Fibroblast of skin of left quadriceps (primary cell): ENCODE results near the gene GPR152.
A peak's percentile ranks its signal among the peaks of the same experiment; 100 is the strongest.

Source experiments
- DNase-seq, 2 experiments: peaks; one replicate each; pipeline ENCODE4 v3.0.0-alpha.2; 2013; ENCODE audit warnings: low read depth in 2 of 2

GPR152 gene

DNA sequence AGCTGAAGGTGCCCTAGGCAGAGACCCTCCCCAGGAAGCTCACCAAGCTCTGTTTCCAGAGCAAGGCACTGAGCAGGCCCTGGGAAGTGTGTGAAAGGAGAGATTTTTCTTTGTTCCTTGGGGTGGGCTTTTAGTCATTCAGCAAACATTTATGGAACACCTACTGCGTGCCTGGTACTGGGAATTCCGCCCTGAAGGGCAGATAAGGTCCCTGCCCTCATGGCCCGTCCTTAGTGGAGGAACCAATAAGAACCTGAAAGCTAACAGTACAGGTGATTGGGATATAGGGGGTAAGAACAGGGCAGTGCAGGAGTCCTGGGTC is 12.6 kb upstream of the GPR152 start:
- DNase-seq: no peak

DNA sequence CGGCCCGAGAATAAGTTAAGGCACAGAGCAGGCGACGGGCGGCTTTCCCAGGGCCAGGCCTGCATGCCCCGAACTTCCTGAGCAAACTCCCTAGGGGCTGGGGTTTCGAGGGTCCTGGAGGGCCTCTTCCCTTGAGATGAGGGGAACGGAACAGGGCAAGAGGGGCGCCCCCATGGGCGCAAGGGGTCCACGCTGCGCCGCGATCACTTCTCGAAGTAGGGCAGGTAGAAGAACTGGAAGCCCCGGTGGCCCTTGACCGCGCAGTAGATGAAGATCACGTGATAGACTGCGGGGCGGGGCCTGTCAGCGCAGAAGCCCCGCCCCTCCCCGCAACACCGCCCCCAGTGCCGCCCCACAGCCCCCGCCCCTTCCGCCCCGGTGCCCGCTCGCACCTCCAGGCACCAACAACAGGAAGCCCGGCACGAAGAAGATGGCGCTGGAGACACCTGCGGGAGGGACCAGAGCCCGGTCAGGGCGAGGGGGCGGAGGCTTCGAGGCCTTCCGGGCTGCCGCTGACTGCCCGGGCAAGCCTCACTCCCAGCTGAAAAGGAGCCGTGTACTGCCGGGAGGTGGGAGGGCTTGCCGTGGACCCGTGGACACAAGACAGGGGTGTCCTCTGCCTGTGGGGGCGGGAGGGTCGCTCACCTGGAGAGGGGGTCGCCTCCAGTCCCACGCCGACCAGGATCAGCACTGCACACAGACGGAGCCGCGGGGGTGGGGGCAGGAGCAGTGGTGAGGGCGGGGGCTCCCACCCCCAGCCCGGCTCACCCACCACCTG is 12.1 kb upstream of the GPR152 start:
- peak; percentile 30 to 34 for DNase-seq

DNA sequence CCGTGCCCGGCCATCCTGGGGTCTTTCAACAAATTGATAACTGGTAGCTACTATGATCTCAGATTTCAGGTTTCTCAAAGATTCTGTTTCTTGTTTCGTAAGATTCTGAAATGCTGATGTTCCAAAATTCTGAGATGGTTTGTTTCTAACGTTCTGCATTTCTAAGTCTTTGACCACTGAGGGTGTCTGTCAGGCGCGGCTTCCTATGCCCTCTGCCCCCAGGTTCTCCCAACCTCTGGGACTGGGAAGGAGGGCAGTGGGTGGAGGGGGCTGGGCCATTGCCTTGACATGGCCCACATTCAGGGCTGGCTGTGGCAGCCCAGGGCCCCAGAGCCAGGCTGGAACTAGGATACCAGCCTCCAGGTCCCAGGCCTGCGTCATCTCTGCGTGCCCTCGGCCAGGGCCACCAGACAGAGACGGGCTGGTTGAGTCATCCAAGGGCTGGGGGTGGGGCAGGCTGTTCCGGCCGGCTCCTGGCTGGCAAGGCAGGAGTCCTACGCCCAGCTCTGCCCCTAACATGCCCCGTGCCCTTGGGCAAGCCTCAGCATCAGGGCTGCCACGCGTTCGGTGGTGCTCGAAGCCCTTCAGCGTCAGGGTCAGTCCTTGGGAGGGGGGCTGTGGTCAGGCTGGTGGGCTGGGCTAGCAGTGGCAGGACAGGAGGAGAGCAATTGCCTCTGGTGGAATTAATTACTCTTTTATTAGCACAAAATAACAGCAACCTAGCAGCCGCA is 11.3 kb upstream of the GPR152 start:
- no peak for DNase-seq

DNA sequence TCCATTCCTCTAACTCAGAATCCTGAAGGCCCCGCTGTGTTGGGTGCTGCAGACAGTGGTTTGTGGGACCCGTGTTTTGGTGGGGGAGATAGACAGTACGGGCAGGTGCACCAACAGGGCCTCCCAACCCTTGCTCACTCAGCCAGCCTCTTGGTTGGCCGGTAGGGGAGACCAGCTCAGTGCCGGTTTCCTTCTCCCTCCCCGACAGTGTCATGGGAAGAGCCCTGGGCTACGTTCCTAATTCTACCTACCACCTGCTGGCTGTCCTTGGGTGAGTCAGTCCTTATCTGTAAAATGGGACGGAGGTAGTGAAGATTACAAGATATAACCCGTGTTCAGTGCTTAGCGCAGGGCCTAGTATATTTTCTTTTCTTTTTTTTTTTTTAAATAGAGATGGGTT is 10.7 kb upstream of the GPR152 start:
- DNase-seq: no peak

DNA sequence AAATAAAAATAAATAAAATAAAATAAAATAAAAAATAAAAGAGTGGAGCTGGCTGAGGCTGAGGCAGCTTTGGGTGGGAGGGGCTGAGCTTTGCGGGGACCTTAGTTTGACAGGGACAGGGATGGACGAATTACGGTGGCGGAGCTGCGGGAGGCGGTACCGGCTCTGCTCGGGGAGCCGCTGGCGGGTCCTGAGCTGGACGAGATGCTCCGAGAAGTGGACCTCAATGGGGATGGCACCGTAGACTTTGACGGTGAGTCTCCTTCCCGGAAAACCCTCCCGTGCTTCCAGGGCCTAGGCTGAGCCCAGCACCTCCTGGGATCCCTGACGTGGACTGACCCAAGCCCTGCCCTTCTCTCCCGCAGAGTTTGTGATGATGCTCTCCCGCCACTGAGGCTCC is 5.7 kb upstream of the GPR152 start:
- no peak for DNase-seq

DNA sequence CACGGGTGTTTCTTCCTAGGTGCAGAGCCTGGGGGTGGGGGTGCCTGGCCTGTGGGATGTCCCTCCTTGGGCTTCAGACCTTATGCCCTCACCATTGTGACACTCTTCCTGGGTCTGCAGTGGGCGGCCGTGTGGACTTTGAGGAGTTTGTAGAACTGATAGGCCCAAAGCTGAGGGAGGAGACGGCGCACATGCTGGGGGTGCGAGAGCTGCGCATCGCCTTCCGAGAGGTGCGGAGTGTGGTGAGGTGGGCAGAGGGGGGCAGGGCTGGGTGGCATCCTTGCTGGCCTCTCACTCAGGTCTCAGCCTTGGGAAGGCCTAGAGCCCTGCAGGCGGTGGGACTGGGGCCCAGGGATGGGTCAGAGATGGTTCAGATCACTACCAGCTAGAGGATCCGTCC is 4.9 kb upstream of the GPR152 start:
- DNase-seq: no peak

DNA sequence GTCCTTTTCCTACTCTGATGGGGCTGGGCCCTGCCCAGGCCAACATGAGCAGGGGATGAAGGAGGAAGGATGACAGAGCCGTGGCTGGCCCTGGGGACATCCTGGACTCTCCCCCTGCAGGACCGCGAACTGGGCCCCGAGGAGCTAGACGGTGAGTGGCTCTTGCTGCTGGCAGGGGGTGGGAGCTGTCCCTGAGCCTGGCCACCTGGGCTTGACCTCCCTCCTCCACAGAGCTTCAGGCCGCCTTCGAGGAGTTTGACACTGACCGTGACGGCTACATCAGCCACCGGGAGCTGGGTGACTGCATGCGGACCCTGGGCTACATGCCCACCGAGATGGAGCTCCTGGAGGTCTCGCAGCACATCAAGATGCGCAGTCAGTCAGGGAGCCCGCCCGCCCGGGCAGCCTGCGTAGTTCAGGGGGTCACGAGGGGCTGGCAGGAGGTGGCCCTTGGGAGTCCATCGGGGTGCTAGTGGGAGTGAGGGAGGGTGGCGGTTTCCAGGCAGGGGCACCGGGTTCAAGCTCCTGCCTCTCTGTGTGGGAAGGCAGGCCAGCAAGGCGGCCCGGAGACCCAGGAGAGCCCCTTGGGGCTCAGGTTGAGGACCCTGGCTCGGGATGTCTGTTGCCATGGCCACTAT is 3.7 kb upstream of the GPR152 start:
- no peak for DNase-seq

DNA sequence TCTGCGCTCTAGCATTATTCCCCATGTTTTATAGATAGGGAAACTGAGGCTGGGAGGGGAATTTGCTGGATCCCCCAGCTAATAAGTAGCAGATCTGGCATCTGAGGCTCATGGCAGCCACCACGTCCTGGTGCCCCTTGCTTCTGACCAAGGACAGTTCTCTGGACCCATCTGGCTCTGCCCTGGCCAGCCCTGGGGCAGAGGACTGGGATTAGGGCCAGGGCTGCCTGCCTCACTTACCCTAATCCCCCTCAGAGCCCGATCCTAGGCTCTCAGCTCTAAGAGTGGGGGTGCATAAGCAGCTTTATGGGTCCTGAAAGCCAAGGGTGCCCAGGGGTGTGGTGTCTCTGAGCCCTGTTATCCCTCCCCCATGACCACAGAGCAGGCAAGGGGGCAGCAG is 2.5 kb upstream of the GPR152 start, which contains the start of gene CABP4:
Gene CABP4 (plus strand): TSS at position 301 of the 400 bp plus-strand sequence. CDS start 70 bp downstream, at position 371.
- DNase-seq: no peak

DNA sequence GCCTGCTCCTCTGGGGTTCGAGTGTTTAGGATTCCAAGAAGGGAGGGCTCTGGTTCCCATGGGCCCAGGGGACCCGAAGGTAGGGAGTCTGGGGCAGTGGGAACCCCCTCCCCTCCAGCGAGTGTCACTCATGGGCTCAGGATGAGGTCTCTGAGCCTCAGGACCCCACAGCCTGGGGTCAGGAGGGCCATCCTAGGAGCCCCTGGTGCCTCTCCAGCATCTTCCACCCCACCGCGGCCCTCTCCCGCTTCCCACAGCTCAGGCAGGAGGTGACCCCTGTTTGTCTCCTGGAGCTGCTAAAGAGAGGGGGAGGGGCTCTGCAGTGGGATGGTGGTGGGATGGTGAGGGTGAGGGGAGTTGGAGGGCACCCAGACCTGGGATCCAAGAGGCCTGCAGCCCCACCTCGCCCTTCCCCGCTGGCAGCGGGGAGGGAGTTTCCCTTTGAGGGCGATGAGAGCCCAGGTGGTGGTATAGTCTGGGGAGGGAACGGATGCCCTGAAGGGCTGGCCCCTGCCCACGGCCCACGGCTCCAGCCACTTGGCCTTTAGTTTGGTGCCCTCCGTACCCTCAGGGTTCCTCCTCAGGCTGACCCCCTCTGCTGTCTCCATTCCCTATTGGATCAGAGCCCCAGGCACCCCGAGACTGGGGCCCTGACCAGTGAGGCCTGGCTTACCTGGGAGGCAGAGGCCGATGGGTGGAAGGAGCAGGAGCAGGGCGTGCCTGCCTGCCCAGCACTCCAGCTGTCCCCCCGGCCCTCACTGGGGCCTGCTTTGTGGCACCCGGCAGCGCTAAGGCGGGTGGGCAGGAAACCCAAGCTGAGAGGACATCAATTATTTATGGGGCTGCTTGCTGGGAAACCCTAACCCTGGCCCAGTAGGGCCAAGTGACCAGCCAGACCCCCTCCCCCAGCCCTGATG is 1.5 kb upstream of the GPR152 start:
- no peak for DNase-seq

DNA sequence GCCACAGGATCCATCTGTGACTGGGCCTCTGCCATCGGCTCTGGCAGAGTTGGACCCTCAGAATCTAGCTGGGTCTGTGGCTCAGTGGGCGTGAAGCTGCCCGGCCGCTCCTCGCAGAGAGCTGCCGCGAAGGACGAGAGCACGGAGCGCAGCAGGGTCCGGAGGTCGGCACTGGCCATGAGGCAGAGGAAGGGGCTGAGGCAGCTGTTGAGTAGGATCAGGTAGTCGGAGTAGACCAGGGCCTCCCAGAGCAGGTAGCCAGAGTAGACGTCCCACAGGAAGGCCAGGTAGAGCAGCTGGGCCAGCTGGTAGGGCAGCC is 912 bp downstream of the GPR152 start:
- no peak for DNase-seq

DNA sequence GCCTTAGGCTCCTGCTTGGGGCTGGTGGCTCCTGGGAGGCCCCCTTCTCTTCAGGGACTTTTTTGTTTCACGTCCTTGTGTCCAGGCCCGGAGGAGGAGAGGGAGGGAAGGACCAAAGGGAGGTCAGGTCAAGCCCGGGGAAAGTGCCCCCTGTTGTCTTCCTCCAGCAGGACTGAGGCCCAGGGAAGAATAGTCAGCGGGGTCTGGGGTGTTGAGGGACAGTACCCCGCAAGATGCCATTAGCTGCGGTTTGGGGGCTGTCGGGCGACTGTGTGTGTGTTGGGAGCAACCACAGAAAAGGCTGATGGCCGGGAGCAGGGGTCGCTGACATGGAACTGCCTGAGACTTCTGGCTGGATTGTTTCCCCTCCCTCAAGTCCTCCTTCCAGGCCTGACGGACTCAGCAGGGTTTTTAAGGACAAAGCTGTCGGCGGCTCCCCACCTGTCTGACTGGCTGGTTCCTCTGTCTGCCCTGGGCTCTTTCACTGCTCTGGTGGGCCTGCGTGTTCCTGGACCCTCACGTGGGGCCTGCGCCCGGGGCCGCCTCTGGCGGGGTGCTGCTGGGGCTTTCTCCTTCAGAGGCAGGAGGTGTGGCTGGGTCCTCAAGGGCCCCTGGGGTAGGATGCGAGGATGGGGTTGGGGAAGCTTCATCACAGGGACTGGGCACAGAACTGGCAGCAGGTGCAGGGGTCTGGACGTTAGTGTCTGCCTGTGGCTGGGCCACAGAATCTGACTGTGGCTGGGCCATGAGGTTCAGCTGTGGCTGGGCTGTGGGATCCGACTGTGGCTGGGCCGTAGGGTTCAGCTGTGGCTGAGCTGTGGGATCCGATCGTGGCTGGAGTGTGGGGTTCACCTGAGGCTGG is 1.5 kb downstream of the GPR152 start:
- DNase-seq: no peak

DNA sequence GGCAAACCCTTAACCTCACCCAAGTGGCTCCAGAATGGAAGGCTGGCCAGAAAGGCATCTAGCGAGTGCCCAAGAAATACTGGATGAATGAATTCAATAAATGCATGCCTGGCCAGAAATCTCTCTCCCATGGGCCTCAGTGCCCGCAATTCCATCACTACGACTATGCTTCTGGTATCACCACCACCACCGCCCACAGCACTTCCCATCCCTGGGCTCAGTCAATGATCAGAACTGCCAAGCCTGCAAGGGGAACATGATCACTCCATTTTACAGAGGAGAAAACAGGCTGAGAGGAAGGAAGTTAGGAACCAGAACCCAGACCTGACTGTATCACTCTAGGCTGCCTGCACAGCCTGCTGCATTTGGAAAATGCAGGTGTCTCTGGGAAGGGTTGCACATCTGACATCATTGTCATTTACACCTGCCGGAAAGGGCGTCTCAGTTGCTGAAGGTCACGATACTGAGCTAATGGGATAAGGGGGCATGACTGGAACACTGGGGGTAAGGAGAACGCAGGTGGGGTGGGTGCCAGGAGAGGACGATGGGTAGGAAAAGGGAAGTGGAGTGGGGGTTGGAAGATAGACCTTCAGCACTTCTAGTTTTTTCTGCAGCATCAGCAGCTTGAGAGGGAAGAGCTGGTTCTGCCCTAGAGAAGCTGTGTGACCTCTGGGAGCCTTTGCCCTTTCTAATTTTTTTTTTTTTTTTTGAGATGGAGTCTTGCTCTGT is 3.2 kb downstream of the GPR152 start:
- no peak for DNase-seq

DNA sequence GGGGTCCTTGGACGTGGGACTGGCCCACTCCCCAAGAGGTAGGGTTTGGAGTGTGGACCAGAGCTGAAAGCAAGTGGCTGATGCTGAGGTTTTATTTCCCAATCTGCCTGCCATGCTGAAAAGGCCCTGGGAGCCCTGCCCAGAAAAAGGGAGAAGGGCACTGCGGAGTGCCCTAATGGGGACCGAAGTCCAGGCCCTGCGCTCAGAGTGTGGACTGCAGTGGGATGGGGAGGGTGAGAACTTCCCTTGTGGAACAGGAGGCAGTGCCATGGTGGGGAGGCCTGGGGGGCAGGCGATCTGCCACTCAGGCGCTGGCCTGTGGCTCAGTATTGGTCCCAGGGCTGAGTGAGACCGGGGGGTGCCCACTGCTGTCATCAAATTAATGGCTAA is 4.3 kb downstream of the GPR152 start:
- no peak for DNase-seq

DNA sequence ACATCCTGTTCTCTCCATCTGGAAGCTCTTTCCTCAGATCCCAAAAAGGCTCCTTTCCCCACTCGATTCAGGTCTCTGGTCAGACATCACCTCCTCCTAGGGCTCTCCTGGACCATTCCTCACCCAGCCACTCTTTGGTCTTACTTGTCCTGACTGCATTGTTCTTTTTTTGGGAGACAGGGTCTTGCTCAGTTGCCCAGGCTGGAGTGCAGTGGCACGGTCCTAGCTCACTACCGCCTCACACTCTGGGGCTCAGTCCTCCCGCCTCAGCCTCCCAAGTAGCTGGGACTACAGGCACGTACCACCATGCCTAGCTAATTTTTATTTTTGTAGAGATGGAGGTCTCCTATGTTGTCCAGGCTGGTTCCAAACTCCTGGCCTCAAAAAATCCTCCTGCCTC is 7.0 kb downstream of the GPR152 start:
- DNase-seq: no peak

DNA sequence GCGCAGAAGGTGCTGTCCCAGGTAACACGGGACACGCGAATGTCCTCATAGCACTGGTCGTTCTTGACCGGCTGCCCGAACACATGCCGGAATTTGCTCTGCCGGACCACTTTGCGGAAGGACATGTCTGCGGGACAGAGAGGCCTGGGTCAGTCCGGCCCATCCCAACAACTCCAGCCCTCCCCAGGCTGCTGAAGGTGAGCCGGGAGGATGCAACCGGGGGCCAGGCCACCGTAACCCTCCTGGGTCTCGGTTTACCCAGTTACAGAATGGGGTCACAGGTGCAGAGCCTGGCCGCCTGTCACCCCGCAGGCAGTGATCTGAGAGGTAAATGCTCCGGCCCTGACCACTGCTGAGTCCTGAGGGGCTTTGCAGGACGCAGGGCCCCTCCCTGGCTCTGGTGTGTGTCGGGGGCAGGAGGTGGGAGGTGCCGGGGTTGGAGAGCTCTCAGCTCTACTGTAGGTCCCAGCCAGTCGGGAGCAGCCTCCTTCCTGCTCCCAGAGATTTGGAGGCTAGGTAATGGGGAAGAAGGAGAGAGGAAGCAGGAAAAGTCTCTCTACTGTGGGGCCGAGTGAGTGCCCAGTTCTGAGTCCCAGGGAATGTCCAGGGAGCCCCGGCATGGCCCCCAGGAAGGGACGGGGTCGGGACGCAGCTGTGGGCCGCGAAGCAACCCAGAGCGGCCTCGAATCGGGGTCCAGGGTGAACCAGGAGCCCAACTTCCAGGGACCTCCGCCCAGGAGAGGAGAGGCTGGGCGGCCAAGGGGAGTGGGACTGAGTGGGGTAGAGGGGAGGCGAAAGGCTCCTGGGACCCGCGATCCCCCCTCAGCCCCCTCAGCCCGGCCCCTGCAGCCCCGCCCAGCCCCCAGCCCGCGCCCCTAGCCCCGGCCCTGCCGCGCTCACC is 9.8 kb downstream of the GPR152 start:
- DNase-seq: no peak

DNA sequence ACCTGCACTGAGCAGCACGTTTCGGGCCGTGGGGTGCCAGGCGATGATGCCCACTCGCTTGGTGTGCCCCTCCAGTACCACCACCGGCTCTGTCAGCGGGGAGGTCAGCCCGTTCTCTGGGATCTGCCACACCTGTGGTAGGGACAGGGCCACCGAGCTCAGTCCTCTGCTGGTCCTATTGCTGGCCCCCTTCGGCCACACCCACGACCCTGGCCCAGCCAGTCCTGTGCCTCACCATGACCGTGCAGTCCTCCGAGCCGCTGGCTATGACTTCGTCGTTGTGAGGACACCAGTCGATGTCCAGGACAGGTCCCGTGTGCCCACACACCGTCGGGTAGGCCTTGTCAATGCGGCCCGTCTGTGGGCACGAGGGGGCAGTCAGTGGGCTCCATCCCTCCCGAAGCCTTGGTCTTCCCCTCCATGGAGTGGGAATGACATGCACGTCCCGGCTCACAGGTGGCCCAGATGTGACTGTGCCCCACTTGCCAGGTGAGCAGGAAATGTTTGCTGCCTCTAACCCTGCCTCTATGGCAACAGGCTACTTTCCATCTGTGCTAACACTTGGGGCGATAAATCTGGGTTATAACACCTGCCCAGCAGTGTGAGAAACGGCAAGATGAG is 10.7 kb downstream of the GPR152 start:
- no peak for DNase-seq

DNA sequence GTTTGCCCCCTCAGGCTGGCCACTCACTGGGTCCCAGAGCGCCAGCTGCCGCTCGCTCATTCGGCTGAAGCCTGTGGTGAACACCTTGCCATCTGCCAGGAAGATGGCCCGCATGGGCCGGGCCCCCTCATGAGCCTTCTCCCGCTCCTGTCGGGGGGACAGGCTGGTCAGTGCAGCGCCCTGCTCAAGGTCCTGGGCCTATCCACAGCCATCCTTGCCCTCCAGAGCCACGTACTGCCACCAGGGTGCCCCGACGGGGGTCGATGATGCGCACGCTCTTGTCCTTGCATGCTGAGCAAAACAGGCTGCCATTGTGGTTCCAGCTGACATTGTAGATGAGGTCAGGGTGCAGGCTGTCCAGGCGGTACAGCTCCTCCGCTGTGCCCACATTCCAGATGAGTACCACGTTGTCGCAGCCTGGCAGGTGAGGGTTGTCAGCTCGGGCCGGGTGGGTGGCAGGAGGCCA is 11.4 kb downstream of the GPR152 start:
- DNase-seq: no peak

DNA sequence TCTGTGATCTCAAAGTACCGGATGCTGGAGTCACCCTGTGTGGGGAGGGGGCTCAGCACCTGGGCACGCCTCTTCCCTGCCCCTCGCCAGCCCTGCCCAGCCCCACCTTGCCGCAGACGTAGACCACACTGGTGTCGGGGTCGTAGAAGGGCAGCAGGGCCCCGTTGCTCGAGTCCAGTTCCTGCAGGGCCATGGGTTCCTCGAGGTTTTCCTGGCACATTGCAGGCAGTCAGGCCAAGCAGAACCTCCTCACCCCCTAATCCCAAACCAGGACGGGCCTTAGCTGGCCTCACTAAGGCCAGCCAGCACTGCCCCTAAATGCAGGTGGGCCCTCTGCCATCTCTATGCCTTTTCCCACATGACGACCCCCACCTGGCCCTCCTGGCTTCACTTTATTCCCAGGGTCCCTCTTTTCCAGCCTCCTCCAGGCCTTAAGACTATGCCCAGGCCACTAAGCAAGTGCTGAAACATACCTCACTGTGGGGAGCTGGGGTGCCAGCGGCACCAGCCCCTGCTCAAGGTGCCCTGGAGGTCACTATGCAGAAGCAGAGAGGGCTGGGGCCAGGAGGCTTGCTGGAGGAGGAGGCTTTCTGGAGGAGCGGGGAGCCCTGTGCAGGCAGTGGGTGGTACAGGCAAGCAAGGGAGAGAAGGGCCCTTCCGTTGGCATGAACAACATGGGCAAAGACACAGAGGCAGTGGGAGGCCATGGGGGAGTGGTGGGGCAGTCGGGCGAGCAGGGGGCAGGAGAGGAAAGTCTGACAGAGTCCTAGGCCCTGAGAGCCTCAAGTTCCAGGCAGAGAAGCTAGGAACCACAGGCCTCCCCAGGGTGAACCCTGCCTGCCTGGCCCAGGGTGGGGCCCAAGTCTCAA is 12.1 kb downstream of the GPR152 start:
- DNase-seq: no peak
